GM18502 (cell line): ENCODE measurements around the gene ANKRD12.
"Not testable (repeated sequence)": the region's sequence is repeated elsewhere in the genome, so short reads cannot be mapped to it uniquely, and the experiment has no call there.

Experiments used
- ATAC-seq: cut with Tn5 transposase; IDR thresholded peaks from one replicate; pipeline ENCODE4 v1.9.1; 2021; ENCODE audit warnings: mild to moderate bottlenecking; ENCODE audit not compliant: unreplicated experiment, poor library complexity

The ANKRD12 gene

GRCh38 chr18:9136315-9137155 is at the start of gene ANKRD12:
TSS of gene ANKRD12 (plus strand) at chr18:9136781. CDS start at chr18:9182433, 45,652 bp downstream.
- peak; percentile 71 for ATAC-seq

- ATAC-seq: no peak
These were observed 49.4 kb upstream of the ANKRD12 start for GRCh38 chr18:9087144-9087543.

- ATAC-seq: no peak
These were observed 48.3 kb upstream of the ANKRD12 start for GRCh38 chr18:9088252-9088651.

- not testable (repeated sequence) for ATAC-seq
These were observed 47.9 kb upstream of the ANKRD12 start for GRCh38 chr18:9088727-9089126.

- ATAC-seq: no peak
These were observed 46.0 kb upstream of the ANKRD12 start for GRCh38 chr18:9090578-9090977.

- ATAC-seq: no peak
These were observed 45.5 kb upstream of the ANKRD12 start for GRCh38 chr18:9091066-9091476.

GRCh38 chr18:9092665-9093064 is 43.9 kb upstream of the ANKRD12 start:
- no peak for ATAC-seq

- ATAC-seq: not testable (repeated sequence)
These were observed 43.5 kb upstream of the ANKRD12 start for GRCh38 chr18:9093109-9093508.

GRCh38 chr18:9094307-9095226 is 42.0 kb upstream of the ANKRD12 start:
- no peak for ATAC-seq

- ATAC-seq: peak; percentile 90
These were observed 41.1 kb upstream of the ANKRD12 start for GRCh38 chr18:9095297-9096006.

- peak; percentile 15 for ATAC-seq
These were observed 40.6 kb upstream of the ANKRD12 start for GRCh38 chr18:9096007-9096371.

- ATAC-seq: no peak
These were observed 39.9 kb upstream of the ANKRD12 start for GRCh38 chr18:9096685-9097084.

GRCh38 chr18:9097349-9097748 is 39.2 kb upstream of the ANKRD12 start:
- ATAC-seq: no peak

- no peak for ATAC-seq
These were observed 35.8 kb upstream of the ANKRD12 start for GRCh38 chr18:9100796-9101195.

- peak; percentile 7 for ATAC-seq
These were observed 34.7 kb upstream of the ANKRD12 start for GRCh38 chr18:9101730-9102507.

- ATAC-seq: peak; percentile 93
These were observed 33.8 kb upstream of the ANKRD12 start, which contains the start of gene NDUFV2 for GRCh38 chr18:9102508-9103375. TSS of gene NDUFV2 (plus strand) at chr18:9102699. CDS start at chr18:9102744, 45 bp downstream.

- no peak for ATAC-seq
These were observed 33.2 kb upstream of the ANKRD12 start for GRCh38 chr18:9103376-9103873.

GRCh38 chr18:9104244-9104901 is 32.2 kb upstream of the ANKRD12 start:
- no peak for ATAC-seq
